DOHH2 (cell line): ENCODE measurements around the gene KCNJ15.

ENCODE experiments used
- CTCF ChIP-seq: fragments of 200-600 bp; sonication (generic); IDR thresholded peaks from one replicate; pipeline ENCODE4 v1.5.1; 2014; ENCODE audit warnings: antibody characterized with exemption, mild to moderate bottlenecking, low read depth, low read length; ENCODE audit not compliant: poor library complexity, severe bottlenecking
- EZH2phosphoT487 ChIP-seq: fragments of 200-600 bp; sonication (generic); IDR thresholded peaks from 2 replicates; pipeline ENCODE4 v1.6.1; 2017; ENCODE audit warnings: borderline replicate concordance, mild to moderate bottlenecking, antibody characterized with exemption, low read length, moderate library complexity, mixed read lengths

GRCh38 chr21:38326899-38327298 is 70.1 kb downstream of the KCNJ15 start:
- TF ChIP-seq CTCF (no peak), EZH2phosphoT487 (no peak)
